Left forelimb (tissue), 1 donor: Measurements from ENCODE around the gene SMURF2.
"Not testable (repeated sequence)": the region's sequence is repeated elsewhere in the genome, so short reads cannot be mapped to it uniquely, and the experiment has no call there.

ENCODE experiments used
- DNase-seq: peaks from one replicate; pipeline ENCODE4 v3.0.0-alpha.2; 2018; ENCODE audit warnings: low spot score

The SMURF2 gene

DNA sequence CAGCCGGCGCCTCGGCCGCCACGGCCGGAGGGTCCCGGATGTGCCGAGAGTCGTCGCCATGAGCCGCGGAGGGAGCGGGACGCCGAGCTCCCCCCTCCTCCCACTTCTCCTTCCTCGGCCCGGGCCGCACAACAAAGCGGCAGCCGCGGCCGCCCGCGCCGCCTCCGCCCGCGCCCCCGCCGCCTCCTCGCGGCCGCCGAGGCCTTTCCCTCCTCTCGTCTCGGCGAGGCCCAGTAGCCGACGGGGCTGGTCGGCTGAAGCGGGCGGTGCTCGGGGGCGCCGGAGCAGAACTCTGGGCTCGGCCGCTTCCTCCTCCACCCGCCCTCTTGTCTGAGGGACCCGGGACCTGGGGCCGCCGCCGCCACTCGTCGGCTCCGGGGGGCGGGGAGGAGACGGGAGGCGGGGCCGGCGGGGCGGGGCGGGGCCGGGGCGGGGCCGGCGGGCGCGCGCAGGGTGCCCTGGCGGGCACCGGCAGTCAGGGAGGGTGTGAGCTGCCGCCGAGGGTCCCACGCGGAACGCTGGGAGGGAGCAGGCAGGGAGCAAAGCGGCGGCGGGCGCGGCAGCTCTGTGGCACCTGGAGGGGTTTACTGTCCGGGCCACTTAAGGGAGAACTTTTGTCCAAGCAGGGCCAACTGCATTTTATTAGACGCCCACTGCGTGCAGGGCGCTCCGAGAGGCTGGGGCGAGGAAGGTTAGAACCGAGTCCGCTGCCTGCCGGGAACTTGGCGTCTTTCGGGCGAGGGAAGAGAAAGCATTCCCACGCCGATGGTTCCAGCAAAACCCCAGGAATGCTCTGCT lies at the start of gene SMURF2:
TSS of gene SMURF2 (minus strand) at position 332 of the 798 bp plus-strand sequence. CDS start 427 bp downstream, outside the sequence.
- DNase-seq = peak; percentile 88

DNA sequence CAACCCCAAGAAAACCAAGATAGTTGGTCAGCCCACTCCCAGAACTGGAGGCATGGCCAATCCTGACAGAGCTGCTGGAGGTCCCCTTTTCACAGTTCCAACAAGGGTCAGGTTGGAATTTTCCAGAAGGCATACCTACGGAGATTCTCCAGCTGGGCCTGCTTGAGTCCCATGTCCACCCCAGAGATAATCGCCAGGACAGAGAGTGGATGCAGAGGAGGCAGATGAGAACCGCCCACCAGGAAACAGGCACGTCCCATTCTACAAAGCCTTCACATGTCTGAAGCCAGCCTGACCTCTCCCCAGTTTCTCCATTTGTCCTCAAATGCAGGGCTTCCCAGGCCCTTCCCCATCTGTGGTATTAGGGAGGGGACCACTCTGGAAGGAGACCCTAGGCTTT lies 47.4 kb upstream of the SMURF2 start:
- DNase-seq = no peak

DNA sequence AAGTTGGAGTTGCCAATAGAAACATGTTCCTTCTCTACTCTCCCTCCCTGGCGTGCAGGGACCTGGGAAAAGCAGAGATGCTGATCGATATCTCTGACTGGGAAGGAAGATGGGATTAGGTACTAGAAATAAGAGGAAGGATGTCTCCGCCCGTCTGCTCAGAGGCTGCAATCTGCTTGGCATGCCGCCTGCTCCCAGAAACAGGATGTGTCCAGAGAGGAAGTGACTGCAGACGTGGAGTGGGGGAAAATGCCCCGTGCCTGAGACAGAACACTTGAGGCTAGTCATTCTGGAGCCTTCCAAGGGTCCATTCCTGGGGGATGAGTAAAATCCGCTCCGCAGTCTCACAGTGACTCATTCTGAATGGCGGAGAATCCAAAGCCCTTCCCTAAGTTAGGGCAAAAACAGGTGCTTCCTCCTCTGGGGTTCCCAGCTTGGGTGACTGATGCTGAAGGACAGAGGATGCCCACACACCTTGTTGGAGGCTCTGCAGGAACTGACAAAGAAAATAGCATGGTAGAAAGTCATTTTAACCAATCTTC lies 45.0 kb upstream of the SMURF2 start:
- DNase-seq = peak; percentile 72

DNA sequence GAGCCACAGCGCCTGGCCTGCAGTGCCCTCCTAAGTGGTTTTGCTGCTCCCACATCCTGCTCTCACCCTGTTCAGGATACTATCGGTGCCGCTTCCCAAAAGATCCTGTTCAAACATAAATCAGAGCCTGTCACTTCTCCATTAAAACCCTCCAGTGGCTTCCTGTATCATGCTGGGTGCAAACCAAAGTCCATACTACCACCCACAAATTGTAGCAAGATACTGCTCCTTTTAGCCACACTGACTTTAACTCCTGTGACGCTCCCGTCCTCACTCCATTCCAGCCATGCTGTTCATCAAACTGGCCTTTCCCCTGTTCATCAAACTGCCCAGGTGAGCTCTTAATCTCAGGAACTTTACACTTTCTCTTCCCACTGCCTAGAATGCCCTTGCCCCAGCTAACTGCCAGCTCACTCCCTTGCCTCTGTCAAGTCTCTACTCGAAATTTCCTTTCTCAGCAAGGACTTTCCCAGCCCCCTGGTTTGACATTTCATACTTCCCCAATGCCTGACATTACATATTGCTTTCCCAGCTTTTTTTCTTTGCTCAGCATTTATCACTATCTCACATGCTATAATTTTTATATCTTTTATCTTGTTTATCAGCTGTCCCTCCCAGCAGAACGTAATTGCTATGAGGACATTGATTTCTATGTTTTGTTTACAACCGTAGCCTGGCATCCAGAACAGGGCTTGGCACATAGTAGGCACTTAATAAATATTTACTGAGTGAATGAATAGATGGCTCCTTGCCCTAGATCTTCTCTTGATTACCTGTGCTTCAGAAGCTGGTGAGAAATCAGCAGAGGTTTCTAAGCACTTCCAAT lies 44.3 kb upstream of the SMURF2 start:
- no peak for DNase-seq

DNA sequence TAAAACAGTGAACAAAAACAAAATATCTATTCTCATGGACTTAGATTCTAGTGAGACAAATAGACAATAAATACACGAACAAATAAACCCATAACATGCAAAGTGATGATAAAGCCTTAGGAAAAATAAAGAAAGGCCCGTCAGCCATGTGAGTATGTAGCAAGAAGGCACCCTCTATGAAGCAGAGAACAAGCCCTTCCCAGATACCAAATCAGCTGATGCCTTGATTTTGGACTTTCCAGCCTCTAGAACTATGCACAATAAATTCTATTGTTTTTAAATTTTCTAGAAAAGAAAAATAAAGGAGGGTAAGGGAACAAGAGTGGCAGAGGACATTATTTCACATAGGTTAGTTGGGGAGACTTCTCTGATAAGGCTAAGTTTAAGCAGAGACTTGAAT lies 40.7 kb upstream of the SMURF2 start:
- DNase-seq = no peak

DNA sequence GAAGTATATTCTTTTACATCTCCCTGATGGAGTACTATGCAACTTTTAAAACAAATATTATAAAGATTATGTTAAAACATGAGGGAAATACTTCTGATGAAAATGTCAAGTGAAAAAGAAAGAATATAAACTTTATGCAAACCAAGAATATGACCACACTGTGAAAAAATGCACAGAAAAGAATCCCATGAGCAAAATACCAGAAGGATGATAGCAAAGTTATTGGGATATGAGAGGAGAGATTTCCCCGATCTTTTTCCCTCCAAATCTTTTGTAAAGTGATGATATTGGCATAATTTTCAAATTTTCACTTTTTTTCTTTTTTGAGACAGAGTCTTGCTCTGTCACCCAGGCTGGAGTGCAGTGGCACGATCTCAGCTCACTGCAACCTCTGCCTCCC lies 36.6 kb upstream of the SMURF2 start:
- DNase-seq = no peak

DNA sequence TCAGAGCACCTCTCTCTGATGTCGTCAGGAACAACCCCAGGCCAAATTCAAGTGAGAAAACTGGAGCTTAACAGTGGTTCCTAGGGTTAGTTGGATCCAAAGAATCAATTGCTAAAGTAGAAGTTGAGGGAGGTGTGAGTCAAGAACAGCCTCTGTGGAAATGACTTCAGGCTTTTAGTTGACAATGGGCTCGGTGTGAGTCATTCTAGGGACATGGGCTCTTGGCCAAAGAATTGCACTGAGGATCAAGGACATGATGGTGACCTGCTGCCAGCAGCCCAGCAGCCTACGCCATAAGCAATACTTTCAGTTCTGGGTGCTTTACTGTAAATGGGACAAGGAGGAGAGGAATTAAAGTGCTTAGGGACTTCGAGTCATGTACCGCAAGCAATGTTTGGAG lies 32.1 kb upstream of the SMURF2 start:
- DNase-seq = no peak

DNA sequence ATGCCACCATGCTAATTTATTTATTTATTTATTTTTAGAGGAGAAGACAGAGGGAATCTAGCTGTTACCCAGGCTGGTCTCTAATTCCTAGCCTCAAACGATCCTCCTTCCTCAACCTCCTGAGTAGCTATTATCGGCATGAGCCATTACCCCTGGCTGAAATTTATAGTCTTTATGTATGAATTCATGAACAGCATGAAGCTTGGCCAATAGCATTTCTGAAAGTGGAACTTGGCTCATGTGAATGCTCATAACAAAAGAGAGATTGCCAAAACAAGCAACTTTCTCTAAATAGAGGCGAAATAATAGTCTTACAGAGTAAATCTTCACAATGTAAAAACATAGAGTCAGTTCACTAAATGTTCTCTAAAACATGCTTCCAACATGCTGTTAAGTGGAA lies 30.1 kb upstream of the SMURF2 start:
- no peak for DNase-seq

DNA sequence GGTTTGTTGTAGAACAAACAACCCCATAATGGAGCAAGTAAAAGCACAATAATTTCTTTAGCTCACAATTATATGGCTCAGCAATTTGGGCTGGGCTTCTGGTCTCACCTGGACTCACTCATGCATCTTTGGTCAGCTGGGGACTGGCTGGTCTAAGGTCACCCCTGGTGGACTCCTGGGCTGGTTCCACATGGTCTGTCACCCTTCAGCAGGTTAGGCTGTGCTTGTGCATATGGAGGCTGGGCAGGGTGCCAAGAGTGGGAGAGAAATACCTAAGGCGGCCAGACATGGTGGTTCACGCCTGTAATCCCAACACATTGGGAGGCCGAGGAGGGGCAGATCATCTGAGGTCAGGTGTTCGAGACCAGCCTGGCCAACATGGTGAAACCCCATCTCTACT lies 27.0 kb upstream of the SMURF2 start:
- no peak for DNase-seq

DNA sequence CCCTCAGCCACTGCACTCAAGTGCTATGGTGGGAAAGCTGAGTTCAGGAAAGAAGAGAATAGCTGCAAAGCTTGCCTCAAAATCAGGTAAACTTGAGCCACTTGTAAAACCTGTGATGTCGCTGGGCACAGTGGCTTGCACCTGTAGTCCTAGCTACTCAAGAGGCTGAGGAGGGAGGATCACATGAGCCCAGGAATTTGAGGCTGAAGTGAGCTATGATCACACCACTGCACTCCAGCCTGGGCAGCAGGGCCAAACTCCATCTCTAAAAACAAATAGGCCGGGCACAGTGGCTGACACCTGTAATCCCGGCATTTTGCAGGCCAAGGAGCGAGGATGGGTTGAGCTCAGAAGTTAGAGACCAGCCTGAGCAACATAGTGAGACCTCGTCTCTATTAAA lies 26.4 kb upstream of the SMURF2 start:
- no peak for DNase-seq

DNA sequence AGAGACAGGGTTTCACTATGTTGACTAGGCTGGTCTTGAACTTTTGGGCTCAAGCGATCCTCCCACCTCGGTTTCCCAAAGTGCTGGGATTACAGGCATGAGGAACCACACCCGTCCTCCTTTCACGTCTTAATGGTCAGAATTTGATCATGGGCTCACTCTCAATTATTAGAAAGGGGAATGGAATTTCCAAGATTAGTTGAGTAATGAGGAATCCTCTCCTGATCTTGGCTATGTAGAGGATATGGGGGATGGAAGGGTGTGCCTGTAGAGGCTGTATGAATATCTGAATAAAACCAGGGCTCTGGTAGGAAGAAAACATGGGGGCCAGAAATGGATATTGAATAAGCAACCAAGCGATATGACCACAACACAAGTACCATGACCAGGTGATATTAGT lies 25.9 kb upstream of the SMURF2 start:
- DNase-seq = no peak

DNA sequence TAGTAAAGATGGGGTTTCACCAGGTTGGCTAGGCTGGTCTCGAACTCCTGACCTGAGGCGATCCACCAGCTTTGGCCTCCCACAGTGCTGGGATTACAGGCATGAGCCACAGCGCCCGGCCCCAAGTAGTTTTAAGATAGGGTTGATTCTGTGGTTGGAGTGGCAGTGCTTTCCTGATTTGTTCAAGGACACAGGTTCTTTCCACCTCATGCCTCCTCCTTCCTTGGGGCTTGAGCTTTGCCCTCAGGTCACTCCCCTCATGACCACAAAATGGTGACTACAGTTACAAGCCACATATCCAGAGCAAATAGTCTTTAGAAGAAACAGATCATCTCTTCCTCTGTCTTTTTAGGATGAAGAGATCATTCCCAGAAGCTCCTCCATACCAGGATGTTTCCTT lies 25.3 kb upstream of the SMURF2 start:
- no peak for DNase-seq

DNA sequence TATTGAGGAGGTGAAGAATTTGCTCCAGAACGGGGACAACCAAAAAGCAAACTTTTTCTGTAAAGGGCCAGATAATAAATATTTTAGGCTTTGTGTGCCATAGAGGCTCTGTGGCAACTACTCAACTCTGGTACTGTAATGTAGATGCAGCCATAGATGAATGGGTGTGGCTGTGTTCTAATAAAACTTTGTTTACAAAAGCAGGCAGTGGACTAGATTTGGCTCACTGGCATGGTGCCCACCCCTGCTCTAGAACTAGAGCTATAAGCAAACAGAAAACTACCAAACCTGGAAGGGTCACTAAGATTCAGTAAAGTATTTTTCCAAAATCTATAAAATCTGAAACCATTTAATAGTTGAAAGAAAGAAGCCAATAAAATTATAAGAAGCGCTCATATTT lies 24.6 kb upstream of the SMURF2 start:
- DNase-seq = no peak

DNA sequence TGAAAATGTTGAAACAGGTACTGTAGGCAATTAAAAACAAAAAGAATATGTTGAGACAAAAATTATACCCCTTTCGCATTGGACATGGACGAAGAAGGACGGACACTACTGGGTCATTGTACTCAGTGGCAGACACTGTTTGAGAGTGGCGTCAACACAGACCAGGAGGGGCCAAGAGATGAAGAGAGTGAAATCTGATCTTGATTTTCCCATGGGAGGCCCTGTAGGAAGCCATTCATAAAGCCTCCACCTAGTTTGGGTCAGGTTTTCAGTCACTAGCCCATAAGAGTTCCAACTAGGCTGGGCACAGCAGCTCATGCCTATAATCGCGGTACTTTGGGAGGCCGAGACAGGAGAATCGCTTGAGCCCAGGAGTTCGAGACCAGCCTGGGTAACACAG lies 23.6 kb upstream of the SMURF2 start:
- DNase-seq = no peak

DNA sequence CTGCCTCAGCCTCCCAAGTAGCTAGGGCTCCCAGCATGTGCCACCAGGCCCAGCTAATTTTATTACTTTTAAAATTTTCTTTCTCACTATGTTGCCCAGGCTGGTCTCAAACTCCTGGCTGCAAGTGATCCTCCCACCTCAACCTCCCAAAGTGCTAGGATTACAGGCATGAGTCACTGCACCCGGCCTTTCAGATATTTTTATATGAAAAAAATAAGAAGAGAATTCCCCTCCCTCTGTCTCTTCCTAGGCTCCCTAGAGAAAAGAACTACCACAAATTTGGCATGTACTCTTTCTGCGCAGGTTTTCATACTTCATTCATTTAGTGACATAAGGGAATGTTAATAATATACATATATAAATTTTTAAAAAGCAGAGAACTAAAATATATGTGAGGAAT lies 21.7 kb upstream of the SMURF2 start:
- no peak for DNase-seq

DNA sequence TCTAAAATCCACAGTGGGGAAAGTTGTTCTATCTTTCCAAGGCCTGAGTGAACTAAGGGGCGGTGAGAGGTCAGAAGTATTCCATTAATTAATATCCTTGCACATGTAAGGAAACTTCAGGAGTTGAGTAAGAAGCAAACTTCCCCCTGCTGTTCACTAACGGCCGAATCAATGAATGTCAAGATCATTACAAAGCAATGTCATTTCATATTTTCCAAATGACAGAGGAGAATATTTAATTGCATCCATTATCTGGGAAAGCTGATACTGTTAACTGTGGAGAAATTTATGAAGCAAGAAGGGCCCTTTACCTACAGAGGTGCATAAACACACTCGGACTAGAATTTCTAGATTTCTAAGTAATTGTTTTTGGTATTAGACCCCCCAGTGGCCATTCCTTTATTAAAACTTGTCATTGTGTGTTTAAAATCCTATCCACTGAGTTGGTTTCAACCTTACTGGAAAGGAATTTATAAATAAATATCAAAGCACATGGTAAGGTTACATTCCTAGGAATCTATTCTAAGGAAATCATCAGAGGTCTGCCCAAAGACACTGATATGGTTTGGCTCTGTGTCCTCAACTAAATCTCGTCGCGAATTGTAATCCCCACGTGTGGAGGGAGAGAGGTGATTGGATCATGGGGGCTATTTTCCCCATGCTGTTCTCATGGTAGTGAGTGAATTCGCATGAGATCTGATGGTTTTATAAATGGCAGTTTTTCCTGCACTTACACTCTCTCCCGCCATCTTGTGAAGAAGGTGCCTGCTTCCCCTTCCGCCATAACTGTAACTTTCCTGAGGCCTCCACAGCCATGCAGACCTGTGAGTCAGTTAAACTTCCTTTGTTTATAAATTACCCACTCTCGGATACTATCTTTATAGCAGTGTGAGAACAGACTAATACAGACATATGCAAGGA lies 20.4 kb upstream of the SMURF2 start:
- no peak for DNase-seq

DNA sequence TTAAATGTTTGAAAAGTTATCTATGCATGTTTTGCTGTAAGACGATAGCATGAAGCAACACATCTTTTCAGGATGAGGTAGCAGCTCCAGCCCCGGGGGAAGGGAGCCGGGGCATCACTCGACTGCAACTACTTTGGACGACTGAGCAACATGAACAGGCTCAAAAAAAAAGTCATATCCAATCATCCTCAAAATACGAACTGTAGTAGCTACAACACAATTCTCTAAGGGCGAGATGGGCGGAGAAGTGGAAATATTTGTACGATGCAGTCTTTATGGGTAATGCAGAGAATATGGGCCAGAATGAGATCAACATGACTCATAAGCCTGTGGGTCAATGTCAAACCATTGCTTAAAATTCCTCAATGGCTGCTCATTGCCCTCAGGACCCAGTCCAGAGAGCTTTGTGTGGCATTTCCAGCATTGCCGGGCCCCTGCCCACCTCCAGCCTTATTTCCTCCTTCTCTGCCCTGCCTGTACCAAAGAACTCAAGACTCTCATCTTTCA lies 17.7 kb upstream of the SMURF2 start:
- peak; percentile 67 for DNase-seq

DNA sequence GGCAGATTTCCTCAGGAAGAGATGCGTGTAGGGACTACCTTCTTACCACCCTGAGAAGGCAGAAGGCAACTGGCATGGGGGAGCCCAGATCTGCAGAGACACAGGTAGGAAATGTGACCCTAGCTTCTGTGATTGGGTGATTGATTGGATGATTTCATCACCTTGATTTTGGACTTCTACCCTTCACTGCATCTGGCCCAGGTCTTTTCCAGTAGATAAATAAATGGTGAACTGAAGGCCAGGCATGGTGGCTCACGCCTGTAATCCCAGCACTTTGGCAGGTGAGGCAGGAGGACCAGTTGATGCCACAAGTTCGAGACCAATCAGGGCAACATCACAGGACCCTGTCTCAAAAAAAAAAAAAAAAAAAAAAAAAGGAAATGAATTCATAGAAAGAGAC lies 14.7 kb upstream of the SMURF2 start:
- DNase-seq = no peak

DNA sequence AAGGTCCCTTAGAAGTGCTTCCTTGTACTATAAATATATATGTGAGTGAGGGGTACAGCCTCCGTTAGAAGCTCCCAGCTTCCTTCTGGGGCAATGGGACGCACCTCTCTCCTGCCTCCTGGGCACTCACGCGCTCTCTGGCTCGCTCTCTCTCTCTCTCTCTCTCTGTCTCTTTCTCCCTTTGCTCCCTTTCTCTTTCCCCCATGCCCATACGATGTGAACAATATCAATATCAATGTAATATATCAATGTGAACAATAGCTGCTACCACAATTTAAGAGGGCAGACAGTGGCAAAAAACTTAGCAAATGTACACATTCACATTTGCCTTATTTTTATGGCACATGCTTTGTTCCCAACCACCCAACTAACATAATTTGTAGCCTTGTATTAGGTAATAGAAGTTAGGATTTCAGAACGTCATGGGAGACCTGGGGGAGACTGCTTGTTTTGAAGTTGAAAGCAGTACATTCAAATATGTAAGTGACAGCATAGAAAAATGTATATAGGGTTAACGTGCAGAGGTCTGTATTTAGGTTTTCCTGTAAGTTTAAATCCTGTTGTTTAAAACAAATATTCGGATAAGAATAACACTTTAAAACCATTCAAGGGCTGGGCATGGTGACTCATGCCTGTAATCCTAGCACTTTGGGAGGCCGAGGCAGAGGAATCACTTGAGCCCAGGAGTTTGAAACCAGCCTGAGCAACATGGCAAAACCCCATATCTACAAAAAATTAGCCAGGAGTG lies 8.9 kb upstream of the SMURF2 start:
- DNase-seq = not testable (repeated sequence)

DNA sequence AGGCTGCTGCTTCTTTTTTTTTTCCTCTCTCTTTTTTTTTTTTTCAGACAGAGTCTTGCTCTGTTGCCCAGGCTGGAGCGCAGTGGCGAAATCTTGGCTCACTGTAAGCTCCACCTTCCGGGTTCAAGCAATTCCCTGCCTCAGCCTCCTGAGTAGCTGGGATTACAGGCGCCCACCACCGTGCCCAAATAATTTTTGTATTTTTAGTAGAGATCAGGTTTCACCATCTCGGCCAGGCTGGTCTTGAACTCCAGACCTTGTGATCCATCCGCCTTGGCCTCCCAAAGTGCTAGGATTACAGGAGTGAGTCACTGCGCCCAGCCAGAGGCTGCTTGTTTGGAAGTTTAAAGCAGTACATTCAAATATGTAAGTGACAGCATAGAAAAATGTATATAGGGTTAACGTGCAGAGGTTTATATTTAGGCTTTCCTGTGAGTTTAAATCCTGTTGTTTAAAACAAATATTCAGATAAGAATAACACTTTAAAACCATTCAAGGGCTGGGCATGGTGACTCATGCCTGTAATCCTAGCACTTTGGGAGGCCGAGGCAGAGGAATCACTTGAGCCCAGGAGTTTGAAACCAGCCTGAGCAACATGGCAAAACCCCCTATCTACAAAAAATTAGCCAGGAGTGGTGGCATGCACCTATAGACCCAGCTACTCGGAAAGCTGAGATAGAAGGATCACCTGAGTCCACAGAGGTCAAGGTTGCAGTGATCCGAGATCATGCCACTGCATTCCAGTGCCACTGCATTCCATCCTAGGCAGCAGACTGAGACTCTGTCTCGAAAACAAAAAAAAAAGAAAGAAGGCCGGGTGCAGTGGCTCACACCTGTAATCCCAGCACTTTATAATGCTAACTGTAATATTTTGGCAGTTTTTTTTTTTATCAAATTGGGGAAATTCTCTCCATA lies 6.0 kb upstream of the SMURF2 start:
- DNase-seq = not testable (repeated sequence)
